Measurements from ENCODE around the gene RUBCN. TPM values are rescaled to one million over a fixed set of nuclear protein-coding genes. Genes with fewer than 3 reads are reported as not detected.
"Not testable (repeated sequence)": the region's sequence is repeated elsewhere in the genome, so short reads cannot be mapped to it uniquely, and the experiment has no call there.

The RUBCN gene
- total and polyA plus RNA-seq, 10 donors = 7.5 to 129 (median 60.6) TPM

- peak overlapping the region in 3 of 8 donors; percentile 7 to 54 (median 18) for H3K27ac ChIP-seq
- no peaks in the 10 kb centered on the region for H3K9me3 ChIP-seq
- peaks cover 2 to 99% (median 45%) of the 10 kb centered on the region in 6 donors for H3K36me3 ChIP-seq
- intact Hi-C loops (cut with DNase I; ENCODE audit: low total_unique reads) = no loop called here
- TF ChIP-seq POLR2A (IDR thresholded peaks at IDR 0.05) = no peak
- TF ChIP-seq POLR2AphosphoS5 (IDR thresholded peaks at IDR 0.05) = peak in 1 of 3 donors; percentile 37
- TF ChIP-seq, protein P1, sequence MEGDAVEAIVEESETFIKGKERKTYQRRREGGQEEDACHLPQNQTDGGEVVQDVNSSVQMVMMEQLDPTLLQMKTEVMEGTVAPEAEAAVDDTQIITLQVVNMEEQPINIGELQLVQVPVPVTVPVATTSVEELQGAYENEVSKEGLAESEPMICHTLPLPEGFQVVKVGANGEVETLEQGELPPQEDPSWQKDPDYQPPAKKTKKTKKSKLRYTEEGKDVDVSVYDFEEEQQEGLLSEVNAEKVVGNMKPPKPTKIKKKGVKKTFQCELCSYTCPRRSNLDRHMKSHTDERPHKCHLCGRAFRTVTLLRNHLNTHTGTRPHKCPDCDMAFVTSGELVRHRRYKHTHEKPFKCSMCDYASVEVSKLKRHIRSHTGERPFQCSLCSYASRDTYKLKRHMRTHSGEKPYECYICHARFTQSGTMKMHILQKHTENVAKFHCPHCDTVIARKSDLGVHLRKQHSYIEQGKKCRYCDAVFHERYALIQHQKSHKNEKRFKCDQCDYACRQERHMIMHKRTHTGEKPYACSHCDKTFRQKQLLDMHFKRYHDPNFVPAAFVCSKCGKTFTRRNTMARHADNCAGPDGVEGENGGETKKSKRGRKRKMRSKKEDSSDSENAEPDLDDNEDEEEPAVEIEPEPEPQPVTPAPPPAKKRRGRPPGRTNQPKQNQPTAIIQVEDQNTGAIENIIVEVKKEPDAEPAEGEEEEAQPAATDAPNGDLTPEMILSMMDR (IDR thresholded peaks at IDR 0.05 in 8 of 11, conservative IDR thresholded peaks at IDR 0.05 in 3 of 11) = no peak
- H3K4me1 ChIP-seq = peaks cover 0 to 18% (median 13%) of the 10 kb centered on the region in 6 donors
- WGBS, 5 donors = 86 to 92% (median 91%) methylated on average over 29 of the region's 29 CpGs
- no peak overlapping the region for H3K4me3 ChIP-seq
- peak; percentile 80 for DNase-seq
- no peaks in the 10 kb centered on the region for H3K27me3 ChIP-seq (replicated peaks in 1 of 7)
Observed at GRCh38 chr3:197674741-197675562, 61.8 kb downstream of the RUBCN start.

GRCh38 chr3:197673170-197673569 is 63.5 kb downstream of the RUBCN start:
- H3K9me3 ChIP-seq = no peaks in the 10 kb centered on the region
- intact Hi-C loops (cut with DNase I; ENCODE audit: low total_unique reads) = no loop called here
- TF ChIP-seq POLR2A (IDR thresholded peaks at IDR 0.05) (no peak), POLR2AphosphoS5 (IDR thresholded peaks at IDR 0.05) (no peak)
- TF ChIP-seq, protein P1 (IDR thresholded peaks at IDR 0.05 in 8 of 11, conservative IDR thresholded peaks at IDR 0.05 in 3 of 11) = no peak
- H3K4me1 ChIP-seq = peaks cover 0 to 18% (median 13%) of the 10 kb centered on the region in 6 donors
- H3K27ac ChIP-seq = no peak overlapping the region
- no peak for DNase-seq
- H3K36me3 ChIP-seq = peaks cover 2 to 84% (median 45%) of the 10 kb centered on the region in 6 donors
- no peak overlapping the region for H3K4me3 ChIP-seq
- 94 to 98% (median 96%) methylated on average over 4 of the region's 4 CpGs for WGBS, 5 donors
- no peaks in the 10 kb centered on the region for H3K27me3 ChIP-seq (replicated peaks in 1 of 7)

DNA sequence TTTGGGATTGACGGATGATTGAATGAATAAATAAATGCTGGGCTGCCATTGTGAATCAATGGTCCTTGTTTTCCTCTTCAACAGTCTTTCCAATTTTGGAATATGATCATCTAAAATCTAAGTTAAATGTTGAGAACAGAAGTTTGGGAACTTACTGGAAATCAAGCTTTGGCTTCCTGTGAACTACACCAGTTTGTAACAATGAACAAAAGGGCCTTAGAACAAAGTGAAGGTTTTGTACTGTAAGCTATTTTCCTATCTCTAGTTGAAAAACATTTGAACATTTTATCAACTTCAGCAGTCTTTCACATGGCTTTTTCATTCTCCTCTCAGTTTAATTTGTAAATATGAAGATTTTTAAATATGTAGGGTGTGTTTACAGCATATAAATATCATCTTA is 66.3 kb downstream of the RUBCN start:
- 93 to 100% (median 97%) methylated on average over 1 of the region's 1 CpG for WGBS, 5 donors
- TF ChIP-seq POLR2A (IDR thresholded peaks at IDR 0.05) = no peak
- TF ChIP-seq, protein P1 (IDR thresholded peaks at IDR 0.05 in 8 of 11, conservative IDR thresholded peaks at IDR 0.05 in 3 of 11) = no peak
- no peak for TF ChIP-seq POLR2AphosphoS5 (IDR thresholded peaks at IDR 0.05)
- no peak overlapping the region for H3K27ac ChIP-seq
- intact Hi-C loops (cut with DNase I; ENCODE audit: low total_unique reads) = no loop called here
- no peak for DNase-seq
- peaks cover 0 to 6% (median 1%) of the 10 kb centered on the region in 6 donors for H3K4me1 ChIP-seq
- H3K36me3 ChIP-seq = peaks cover 0 to 56% (median 25%) of the 10 kb centered on the region in 6 donors
- no peaks in the 10 kb centered on the region for H3K9me3 ChIP-seq
- H3K27me3 ChIP-seq (replicated peaks in 1 of 7) = peaks cover 0 to 4% (median 0%) of the 10 kb centered on the region in 7 donors
- no peak overlapping the region for H3K4me3 ChIP-seq

- H3K27me3 ChIP-seq (replicated peaks in 1 of 7) = peaks cover 0 to 8% (median 0%) of the 10 kb centered on the region in 7 donors
- intact Hi-C loops (cut with DNase I; ENCODE audit: low total_unique reads) = no loop called here
- H3K36me3 ChIP-seq = peaks cover 0 to 32% (median 8%) of the 10 kb centered on the region in 6 donors
- TF ChIP-seq, protein P1 (IDR thresholded peaks at IDR 0.05 in 8 of 11, conservative IDR thresholded peaks at IDR 0.05 in 3 of 11) = no peak
- TF ChIP-seq POLR2A (IDR thresholded peaks at IDR 0.05) = no peak
- no peak for TF ChIP-seq POLR2AphosphoS5 (IDR thresholded peaks at IDR 0.05)
- H3K4me3 ChIP-seq = no peak overlapping the region
- H3K4me1 ChIP-seq = peaks cover 0 to 10% (median 3%) of the 10 kb centered on the region in 6 donors
- H3K9me3 ChIP-seq = no peaks in the 10 kb centered on the region
- no peak for DNase-seq
- no peak overlapping the region for H3K27ac ChIP-seq
- WGBS, 5 donors = 85 to 96% (median 93%) methylated on average over 5 of the region's 5 CpGs
Observed at GRCh38 chr3:197667968-197668367, 68.7 kb downstream of the RUBCN start.

GRCh38 chr3:197667293-197667692 is 69.4 kb downstream of the RUBCN start:
- intact Hi-C loops (cut with DNase I; ENCODE audit: low total_unique reads); H3K4me1 ChIP-seq; DNase-seq; H3K4me3 ChIP-seq; H3K9me3 ChIP-seq; H3K27ac ChIP-seq; H3K27me3 ChIP-seq (replicated peaks in 1 of 7): not testable (repeated sequence)
- WGBS, 5 donors = 83 to 100% (median 91%) methylated on average over 1 of the region's 3 CpGs
- H3K36me3 ChIP-seq = peaks cover 0 to 25% (median 8%) of the 10 kb centered on the region in 6 donors

DNA sequence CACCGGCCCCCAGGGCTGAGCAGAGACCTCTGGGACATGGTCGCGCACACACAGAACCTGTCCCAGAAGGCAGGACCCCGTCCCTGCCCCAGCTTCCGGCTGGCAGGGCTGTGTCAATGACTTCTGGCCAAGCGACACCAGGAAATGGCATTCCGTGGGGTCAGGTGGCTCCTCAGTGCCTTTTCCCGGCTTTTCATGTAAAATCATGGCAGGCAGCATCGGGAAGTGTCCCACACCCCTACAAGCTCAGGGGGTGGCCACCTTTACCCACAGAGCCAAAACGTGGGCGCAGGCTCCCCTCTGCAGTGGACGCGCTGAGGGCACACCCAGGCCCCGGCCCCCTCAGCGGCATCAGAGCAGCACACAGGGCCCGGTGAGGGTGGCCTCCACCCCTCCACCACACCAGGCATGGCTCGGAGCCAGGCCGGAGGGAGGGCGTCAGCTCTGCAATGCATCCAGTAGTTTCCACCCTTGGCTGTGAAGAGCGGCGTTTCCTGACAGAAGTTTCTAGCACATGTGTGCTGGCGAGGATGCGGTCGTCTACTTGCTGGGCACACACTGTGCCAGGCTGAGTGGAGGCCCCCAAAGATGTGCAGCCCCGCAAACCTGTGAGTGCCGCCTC is 70.4 kb downstream of the RUBCN start:
- H3K27ac ChIP-seq; H3K4me3 ChIP-seq; H3K4me1 ChIP-seq; intact Hi-C loops (cut with DNase I; ENCODE audit: low total_unique reads); DNase-seq; H3K27me3 ChIP-seq (replicated peaks in 1 of 7); H3K9me3 ChIP-seq: not testable (repeated sequence)
- WGBS, 5 donors = 48 to 83% (median 72%) methylated on average over 10 to 23 of the region's 26 CpGs
- H3K36me3 ChIP-seq = peaks cover 0 to 15% (median 3%) of the 10 kb centered on the region in 6 donors
